HG03439 (cell line): ENCODE measurements around the gene HAGH.

Experiments used
- ATAC-seq: cut with Tn5 transposase; IDR thresholded peaks from one replicate; pipeline ENCODE4 v1.9.1; 2021; ENCODE audit warnings: mild to moderate bottlenecking, moderate library complexity; ENCODE audit not compliant: unreplicated experiment

Gene HAGH

DNA sequence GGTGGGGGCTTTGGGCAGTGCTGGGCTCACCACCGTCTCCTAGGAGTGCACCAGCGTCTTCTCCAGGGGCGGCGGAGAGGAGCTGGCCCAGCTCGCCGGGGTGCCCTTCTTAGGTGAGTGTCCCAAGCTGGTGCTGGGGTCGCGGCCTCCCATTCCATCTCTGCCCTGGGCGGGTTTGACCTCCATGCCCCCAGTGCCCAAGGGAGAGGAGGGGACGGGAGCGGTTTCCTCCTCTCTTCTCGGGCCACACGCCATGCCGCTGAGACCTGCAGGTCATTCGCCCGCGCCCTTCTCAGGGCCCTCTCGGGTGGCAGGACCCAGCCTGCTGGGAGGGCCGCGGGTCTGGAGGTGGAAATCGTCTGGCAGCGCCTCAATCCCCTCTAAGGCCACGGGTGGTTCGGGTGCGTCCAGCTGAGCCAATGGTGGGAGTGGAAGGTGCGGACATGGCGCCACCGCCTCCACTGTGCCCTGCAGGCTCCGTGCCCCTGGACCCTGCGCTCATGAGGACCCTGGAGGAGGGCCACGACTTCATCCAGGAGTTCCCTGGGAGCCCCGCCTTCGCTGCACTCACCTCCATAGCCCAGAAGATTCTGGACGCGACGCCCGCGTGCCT, 38.4 kb downstream of the HAGH start:
- no peak for ATAC-seq

DNA sequence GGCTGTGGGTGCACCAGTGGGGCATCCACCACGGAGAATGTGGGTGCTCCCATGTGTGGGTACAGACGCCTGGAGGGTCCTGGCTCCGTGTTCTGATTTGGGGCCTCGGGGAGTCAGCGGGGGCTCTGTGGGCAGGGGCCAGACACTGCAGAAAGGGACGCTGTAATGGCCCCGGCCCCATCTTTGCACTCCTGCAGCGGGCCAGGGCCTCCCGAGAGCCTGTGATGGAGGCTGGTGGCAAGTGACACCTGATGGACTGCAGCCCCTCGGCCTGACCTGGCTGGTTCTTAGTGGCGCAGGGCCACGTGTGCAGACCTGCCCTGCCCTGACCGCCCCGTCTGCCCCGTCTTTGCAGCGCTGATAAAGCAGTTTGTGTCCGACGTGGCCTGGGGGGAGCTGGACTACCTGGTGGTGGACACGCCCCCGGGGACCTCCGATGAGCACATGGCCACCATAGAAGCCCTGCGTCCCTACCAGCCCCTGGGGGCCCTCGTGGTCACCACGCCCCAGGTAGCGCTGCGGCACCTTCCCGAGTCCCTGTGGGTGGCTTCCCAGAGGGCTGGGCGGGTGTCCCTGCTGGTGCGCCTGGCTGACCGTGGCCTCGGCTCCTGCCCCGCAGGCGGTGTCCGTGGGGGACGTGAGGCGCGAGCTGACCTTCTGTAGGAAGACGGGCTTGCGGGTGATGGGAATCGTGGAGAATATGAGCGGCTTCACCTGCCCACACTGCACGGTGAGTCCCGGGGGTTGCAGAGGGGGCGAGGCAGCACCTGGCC, 39.1 kb downstream of the HAGH start:
- no peak for ATAC-seq

DNA sequence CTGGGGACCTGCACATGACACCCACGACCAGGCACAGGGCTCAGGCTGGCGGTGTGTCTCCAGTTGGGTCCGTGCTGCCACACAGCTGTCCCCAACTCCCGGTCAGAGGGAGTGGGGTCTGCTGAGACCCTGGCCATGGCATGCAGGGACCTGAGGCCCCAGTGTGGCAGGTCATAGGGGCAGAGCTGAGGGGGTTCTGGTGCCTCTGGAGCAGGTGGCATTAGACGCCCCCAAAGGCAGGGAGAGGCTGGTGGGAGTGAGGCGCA, 39.6 kb downstream of the HAGH start:
- ATAC-seq = no peak

DNA sequence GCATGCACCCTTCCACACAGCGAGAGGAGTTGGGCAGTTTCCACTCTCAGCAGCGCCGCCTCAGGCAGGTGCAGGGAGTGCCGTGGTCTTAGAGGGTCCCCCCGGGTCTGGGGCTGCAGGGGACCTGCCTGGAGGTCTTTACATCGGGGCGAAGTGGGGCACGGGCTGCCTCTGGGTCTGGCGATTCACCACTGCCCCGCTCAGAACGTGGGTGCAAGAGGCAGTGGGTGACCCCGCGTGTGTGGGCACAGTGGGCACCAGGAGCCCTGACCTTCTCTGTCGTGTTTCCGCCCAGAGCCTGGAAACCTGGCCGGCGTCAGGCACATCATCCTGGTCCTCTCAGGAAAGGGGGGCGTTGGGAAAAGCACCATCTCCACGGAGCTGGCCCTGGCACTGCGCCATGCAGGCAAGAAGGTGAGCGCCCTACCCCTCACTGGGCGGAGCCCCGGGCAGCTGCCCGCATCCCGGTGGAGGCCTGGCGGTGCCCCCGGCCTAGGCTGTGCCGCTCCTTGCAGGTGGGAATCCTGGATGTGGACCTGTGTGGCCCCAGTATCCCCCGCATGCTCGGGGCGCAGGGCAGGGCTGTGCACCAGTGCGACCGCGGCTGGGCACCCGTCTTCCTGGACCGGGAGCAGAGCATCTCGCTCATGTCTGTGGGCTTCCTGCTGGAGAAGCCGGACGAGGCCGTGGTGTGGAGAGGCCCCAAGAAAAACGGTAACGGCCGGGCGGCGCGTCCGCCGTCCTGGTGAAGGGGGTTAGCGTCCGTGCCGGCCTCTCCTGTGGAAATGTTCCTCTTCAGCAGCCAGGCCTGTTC, 40.2 kb downstream of the HAGH start:
- ATAC-seq = no peak

DNA sequence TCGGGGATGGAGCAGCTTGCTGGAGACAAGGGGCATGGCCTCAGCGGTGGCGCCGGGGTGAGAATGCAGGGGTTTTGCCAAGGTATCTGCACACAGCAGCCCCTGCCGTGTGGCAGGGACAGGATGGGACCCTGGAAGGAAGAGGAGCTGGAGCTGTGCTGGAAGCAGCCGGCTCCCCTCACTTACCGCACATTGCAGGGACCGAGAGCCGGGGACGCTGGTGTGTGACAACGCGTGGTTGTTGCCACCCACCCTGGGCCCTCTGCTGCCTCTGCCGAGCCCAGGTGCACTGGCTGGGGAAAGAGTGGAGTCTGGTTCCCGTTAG, 40.8 kb downstream of the HAGH start:
- no peak for ATAC-seq

DNA sequence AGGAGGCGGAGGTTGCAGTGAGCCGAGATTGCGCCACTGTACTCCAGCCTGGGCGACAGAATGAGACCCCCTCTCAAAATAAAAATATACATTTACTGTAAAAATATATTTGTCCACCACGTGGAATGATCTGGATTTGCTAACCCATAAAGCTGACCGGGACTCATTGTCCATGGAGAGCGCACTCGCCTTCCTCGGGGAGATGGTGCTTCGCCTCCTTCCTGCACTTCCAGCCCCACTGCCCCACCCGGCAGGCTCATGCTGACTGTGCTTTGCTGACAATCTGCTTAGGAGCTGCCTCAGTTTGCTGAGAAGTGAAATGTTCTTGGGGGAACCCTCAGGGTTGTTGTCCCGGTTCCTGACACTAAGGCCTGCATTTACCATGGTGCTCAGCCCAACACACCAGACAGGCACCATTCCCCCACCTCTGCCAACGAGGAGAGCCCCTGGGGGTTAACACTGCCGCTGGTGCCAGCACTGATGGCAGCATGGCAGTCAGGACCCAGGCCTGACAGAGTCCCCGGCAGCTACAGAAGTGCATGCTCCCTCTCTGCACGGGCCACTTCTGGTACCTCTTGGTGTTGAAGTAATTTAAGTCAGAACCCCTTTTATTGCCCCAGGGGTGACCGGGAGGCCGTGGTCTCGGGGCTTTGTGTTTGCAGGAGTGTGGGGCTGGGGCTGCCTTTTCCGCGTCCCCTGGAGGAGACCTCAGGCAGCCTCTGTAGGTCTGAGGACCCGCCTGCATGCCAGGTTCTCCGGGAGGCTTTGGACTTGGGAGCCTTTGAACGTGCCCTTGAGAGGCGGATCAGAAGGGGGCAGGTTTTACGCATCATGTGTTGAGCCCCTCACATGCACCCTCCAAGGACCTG, 41.4 kb downstream of the HAGH start:
- ATAC-seq = no peak

DNA sequence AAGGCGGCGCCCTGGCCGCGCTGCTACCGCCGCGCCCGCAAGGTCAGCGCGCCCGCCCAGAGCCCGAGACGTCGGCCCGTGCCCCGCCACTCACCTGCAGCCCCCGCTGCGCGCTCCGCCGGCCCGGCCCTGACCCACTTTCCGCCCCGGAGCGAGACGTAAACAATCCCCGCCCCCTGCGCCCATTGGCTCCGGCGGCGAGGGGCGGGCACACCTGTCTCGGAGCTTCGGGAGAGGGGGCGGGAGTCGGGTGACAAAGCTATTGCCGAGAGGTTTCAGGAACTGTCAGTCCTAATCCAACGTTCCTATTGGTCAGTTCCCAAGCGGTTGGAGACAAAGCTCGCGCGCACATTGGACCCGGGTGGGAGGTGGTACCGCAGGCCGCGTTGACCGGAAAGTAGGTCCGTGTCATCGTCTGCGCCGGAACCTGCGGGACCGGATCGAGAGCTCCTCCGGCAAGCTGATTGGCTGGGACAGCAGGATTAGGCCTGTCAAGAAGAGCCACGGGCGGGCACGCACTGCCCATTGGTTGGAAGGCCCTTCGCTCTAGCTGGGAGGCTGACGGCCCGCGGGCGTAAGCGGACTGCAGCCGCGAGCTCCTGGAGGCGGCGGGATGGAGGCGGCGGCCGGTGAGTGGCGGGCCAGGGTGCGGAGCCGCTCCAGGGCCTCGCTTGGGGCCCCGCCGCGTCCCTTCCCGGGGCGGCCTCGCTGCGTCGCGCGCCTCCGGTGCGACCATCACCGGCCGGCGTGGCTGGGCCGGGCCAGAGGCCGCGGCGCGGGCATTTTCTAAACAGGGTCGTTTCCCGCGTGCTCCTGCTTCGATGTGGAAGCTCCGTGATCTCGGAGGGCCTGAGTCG, 44.0 kb downstream of the HAGH start, which contains the start of the genes NUBP2 and SPSB3:
Gene NUBP2 (plus strand): TSS at position 553 of the 857 bp plus-strand sequence. CDS start 61 bp downstream, at position 614.
Gene SPSB3 (minus strand): TSS at position 164 of the 857 bp plus-strand sequence. CDS start 1,088 bp downstream, outside the sequence.
- ATAC-seq = peak; percentile 82

DNA sequence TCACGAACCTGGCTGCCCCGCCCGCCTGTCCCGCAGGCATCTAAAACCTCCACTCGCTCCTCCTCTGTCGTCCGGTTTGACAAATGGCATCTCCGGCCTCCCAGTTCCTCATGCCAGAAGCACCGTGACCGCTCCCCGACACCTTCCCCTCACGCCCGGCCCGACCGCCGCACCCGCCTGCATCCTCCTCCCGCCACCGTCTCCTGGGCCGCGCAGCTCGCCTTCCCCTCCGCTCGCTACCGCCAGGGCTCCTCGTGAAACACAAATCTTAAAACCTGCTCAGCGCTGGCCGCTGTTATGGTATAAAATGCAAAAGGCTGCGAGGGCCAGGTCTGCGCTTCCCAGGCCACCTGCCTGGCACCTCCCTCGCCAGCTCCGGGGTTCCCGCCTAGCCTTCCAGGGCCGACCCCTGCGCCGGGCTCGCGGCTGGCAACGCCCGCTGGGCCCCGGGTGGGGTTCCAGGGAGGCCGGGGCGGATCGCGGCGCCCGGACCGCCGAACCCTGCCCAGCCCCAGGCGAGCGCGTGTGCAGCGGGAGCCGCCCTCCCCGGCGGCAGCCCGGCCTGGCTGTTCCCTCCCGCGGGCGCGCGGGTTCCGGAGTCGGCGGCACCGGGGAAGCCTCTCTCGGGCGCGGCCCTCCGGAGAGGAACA, 44.7 kb downstream of the HAGH start:
- ATAC-seq = no peak

DNA sequence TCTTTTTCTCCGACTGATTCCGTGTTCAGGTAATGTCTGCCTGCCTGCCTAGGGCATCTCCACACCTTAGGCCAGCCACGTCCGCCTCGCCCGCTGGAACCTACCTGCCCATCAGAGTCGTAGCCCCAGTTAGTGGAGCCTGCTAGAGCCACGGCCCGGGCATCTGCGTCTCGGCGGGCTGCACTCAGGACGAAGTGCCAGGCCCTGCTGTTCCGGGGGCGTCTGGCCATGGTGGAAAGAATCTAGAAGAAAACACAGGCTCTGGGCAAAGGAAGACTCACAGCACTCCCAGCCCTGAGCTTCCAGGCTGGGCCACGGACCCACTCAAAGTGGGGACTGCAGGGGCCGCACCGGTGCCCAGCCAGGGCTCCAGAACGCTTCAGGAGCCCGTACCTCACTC, 45.4 kb downstream of the HAGH start:
- no peak for ATAC-seq

DNA sequence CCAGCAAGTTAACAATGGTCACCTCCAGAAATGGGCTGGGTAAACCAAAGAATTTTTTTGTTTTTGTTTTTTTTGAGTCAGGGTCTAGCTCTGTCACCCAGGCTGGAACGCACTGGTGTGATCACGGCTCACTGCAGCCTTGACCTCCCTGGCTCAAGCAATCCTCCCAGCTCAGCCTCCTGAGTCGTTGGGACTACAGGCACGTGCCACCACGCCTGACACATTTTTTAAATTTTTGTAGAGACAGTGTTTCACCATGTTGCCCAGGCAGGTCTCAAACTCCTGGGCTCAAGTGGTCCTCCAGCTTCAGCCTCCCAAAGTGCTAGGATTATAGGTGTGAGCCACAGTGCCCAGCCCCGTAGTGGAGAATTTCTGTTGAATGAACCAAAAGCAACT, 46.0 kb downstream of the HAGH start:
- ATAC-seq = no peak

DNA sequence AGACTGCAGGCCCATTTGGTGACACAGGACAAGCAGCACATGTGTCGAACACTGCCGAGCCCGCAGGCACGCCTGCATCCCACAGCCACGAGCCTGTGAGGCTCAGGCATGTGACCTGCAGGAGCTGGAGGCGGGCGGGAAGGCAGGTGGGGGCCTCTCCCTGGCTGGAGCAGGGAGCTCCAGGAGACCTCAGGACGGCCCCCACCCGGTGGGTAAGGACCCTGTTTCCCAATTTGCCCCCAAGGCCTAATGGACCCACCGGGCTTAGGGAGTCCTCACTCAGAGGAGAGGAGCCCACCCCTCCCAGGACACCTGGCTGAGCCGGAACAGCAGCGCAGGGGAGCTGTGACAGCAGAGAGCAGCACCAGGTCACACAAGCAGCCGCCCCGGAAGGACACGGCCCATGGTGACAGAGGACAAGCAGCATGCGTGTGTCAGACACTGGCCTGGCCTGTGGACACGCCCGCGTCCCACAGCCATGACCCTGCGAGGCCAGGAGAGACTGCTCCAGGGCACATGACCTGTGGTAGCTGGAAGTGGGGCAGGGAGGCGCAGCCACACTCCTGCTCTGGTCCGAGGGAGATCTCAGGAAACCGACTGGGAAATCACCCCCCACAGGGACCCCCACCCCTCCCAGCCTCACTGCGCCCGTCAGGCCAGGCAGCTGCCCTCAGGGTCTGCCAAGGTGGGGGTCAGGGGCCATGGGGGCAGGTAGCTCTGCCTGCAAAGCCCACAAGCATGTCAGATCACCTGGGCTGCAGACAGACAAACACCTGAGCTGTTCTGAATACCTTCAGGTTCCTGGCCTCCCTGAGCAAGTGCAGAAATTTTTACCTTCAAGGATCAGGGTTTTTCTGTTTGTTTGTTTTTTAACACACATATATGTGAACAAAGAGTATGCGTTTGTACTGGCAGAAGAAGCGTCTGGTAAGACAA, 46.6 kb downstream of the HAGH start:
- no peak for ATAC-seq

DNA sequence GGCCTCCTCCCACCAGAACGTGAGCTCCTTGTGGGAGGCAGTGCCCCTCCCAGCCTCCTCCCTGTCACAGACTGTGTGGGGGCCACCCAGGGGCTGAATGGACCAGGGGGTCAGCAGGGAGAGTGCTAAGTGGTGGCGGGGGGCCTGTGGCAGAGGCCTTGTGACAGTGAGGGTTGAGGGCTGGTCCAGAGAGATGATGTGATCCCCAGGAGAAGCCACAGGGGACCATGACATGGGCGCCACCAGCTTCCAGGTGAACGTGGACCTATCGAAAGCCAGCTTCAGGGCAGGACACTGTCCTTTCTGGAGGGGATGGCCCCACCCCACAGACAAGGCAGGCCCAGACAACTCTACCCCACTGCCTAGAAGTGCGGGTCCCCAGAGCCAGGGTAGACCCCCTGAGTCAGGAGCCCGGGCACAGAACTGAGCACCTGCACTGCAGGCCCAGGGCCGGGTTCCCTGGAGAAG, 47.4 kb downstream of the HAGH start:
- no peak for ATAC-seq

DNA sequence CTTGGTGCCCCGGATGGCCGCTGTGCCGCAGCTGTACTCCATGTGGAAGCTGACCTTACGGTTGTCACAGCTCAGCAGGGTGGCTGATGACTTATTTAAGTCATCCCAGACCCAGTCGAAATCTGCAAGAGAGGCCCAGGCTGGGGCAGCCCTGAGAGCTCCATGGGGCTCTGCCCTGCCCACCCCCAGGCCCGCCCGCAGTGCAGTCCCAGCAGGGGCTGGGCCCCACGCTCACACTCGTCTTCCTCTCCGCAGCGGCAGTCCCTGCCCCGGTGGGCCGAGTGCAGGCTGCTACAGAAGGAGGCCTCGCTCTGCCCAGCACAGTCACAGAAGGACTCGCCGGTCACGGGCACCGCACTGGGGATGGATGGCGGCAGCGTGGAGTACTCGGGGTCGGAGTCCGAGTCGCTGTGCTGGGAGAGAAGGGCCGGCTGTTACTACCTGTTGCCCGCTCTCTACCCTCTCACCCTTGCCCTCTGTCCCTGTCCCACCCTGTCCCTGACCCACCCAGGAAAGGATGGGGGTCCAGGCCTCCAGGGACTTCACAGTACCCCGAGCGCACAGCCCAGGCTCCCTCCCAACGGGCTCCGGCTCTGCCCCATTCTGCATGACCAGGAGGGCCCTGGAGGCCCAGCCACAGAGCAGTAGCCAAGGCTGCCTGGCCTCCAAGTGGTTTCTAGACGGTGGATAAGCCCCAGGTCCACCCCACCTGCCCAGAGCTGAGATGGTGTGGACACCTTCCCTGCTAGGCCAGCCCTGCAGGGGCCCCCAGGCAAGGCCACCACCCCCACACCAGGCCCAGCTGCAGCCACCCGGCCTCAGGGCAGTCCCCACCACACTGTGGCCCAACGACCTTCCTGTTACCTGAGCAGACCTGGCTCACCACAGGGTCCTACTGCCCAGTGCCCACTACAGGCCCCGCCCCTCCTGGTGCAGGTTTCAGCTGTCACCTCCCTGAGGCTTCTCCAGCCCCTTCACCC, 48.1 kb downstream of the HAGH start:
- no peak for ATAC-seq

DNA sequence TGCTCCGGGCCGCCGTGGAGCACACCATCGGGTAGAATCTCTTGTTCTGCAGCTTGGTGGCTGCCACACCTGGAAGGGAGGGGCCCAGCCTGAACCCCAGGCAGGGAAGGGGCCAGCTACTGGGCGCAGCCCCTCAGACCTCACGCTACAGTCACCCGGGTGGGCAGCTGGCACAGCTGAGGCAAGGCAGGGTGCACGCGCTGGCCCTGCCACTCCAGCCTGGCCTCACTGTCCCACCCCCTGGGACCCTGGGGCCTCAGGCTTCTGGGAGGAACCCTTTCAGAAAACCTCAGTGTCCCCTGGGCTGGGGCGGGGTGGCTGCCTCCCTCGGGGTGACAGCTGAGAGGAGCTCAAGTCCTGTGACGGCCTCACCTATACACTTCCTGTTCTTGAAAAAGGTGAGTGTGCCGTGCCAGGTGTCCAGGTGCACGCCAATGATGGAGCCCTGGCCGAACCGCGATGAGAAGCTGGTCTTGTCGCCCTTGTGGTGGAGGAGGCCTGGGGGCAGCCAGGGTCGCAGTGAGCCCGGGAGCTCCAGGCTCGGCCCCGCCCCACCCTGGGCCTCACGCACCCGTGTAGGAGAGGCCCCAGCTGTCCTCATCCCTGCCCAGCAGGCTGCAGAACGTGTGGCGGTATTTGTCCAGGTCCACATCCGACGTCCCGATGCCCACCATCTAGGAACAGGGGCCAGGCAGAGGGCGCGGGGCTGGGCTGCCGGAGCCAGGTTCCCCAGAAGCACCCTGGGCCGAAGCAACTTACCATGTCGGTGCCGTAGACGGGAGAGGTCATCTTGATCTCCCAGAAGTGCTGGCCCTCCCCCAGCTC, 49.0 kb downstream of the HAGH start:
- ATAC-seq = no peak

DNA sequence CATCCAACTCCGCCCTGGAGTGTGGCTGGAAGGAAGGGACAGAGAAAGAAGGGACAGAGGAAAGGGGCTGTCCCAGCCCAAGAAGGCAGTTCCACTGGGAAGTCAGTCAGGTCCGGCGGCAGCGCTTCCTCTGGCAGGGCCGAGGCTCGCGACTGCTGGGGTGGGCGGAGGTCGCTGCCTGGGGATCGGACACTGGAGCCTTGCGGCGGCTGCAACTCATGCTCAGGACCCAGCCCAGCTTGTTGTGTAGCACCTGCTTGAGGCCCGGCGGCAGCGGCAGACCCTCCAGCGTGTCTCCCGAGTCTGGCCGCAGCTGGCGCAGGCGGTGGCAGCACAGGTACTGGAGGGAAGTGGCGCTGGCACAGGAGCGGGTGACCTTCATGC, 49.6 kb downstream of the HAGH start:
- no peak for ATAC-seq

DNA sequence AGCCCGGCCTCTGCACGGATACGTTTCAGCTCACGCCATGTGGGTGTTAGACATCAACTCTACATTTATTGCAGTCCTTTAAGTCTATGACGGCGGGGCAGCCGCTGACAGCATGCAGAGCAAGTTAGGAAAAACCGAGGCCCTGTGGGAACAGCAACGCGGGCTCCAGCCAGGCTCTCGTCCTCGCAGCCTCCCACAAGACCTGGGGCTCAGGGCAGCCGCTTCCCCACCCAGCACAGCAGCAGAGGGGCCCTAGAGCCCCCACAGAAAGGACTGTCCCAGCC, 50.0 kb downstream of the HAGH start:
- ATAC-seq = no peak
